Hindlimb muscle (tissue), 1 donor: ENCODE results near the gene SMIM24. TPM values are rescaled to one million over a fixed set of nuclear protein-coding genes. Genes with fewer than 3 reads are reported as not detected.
A peak's percentile ranks its signal among the peaks of the same experiment; 100 is the strongest.
"Not testable (repeated sequence)": the region's sequence is repeated elsewhere in the genome, so short reads cannot be mapped to it uniquely, and the experiment has no call there.

Experiments used
- DNase-seq: peaks from one replicate; pipeline ENCODE4 v3.0.0-alpha.2; 2013
- polyA plus RNA-seq: library from polyadenylated mRNA; unstranded; fragments of 120-200 nt; gene quantifications from one replicate; pipeline ENCODE4 v1.2.1, GENCODE V29; 2013; ENCODE audit not compliant: insufficient read length

SMIM24 gene
- polyA plus RNA-seq, 1 donor = not detected

GRCh38 chr19:3513229-3514140, 33.2 kb upstream of the SMIM24 start:
- DNase-seq = no peak

- DNase-seq = no peak
These were observed 32.4 kb upstream of the SMIM24 start for GRCh38 chr19:3512562-3513228.

- DNase-seq = no peak
These were observed 31.4 kb upstream of the SMIM24 start for GRCh38 chr19:3511506-3512251.

- no peak for DNase-seq
These were observed 30.4 kb upstream of the SMIM24 start for GRCh38 chr19:3510727-3511126.

GRCh38 chr19:3509566-3509989, 29.3 kb upstream of the SMIM24 start:
- no peak for DNase-seq

- DNase-seq = no peak
These were observed 28.6 kb upstream of the SMIM24 start for GRCh38 chr19:3508771-3509535.

- not testable (repeated sequence) for DNase-seq
These were observed 27.9 kb upstream of the SMIM24 start for GRCh38 chr19:3508121-3508661.

- DNase-seq = no peak
These were observed 27.2 kb upstream of the SMIM24 start for GRCh38 chr19:3507371-3508120.

GRCh38 chr19:3506384-3507340, 26.3 kb upstream of the SMIM24 start:
- peak; percentile 41 for DNase-seq

GRCh38 chr19:3505598-3506383, 25.5 kb upstream of the SMIM24 start, which contains the start of gene FZR1:
FZR1 (plus strand) TSS chr19:3506311; CDS start chr19:3522990, 16,679 bp downstream.
- peak; percentile 99 for DNase-seq

GRCh38 chr19:3504735-3505134, 24.4 kb upstream of the SMIM24 start:
- no peak for DNase-seq

- DNase-seq = no peak
These were observed 22.8 kb upstream of the SMIM24 start for GRCh38 chr19:3503036-3503572.

- DNase-seq = no peak
These were observed 21.5 kb upstream of the SMIM24 start for GRCh38 chr19:3501780-3502179.

- DNase-seq = peak; percentile 98
These were observed 20.2 kb upstream of the SMIM24 start, which contains the start of gene DOHH for GRCh38 chr19:3500429-3501101. DOHH (minus strand) TSS chr19:3500674; CDS start chr19:3496814, 3,860 bp downstream.

- no peak for DNase-seq
These were observed 19.6 kb upstream of the SMIM24 start for GRCh38 chr19:3499738-3500428.

- no peak for DNase-seq
These were observed 17.6 kb upstream of the SMIM24 start for GRCh38 chr19:3497757-3498520.
